HG03432 (cell line): ENCODE results near the gene GABRP.

Source experiments
- ATAC-seq: cut with Tn5 transposase; IDR thresholded peaks from one replicate; pipeline ENCODE4 v1.9.1; 2021; ENCODE audit warnings: mild to moderate bottlenecking, moderate library complexity; ENCODE audit not compliant: unreplicated experiment

The GABRP gene

DNA sequence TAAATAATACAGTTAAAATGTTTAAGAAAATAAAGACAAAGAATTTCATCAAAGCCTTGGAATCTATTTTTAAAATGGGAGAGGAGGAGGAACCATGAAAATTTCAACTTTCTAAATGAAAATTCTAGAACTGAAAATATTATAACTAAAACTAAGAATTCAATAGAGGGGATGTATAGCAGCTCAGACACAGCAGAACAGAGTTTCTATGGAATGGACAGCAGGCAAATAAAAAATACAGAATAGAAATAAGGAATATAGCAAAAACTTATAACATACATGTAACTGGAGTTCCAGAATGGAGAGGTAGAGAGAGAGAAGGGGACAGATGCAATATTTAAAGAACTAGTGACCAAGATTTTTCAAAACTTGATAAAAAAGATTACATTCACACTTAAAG, 76.9 kb downstream of the GABRP start:
- no peak for ATAC-seq

DNA sequence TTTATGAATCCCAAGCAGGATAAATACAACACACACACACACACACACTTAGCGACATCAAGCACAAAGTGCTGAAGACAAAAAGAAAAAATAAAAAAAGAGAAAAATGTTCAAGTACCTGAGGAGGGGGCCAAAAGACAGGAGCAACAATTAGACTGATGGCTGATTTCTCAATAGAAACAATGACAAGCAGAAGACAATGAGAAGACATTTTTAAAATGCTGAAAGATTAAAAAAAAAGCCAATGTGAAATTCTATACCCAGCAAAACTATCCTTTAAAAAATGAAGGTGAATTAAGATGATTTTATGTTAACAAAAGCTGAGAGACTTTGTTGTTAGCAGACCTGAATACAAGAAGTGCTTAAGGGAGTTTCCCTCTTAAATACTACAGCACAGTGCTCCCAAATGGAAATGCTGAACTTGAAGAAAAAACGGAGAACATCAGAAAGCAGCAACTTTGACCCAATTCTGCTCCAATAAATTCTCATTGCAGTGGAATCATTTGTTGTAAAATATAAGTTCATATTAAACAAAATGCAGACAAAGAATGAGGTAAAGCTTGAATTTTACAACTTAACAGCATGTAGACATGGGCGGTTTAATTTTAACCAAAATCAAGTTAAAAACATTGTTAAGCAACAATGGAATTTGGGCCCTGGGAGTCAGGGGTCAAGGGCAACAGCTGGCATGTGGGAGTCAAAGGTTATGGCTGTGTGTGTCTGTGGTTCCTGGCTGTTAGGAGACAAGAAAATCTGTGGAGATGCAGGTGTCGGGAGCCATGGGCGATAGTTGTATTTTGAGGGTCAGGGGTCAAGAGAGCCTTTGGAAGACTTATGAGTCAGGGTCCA, 77.5 kb downstream of the GABRP start:
- ATAC-seq: no peak

DNA sequence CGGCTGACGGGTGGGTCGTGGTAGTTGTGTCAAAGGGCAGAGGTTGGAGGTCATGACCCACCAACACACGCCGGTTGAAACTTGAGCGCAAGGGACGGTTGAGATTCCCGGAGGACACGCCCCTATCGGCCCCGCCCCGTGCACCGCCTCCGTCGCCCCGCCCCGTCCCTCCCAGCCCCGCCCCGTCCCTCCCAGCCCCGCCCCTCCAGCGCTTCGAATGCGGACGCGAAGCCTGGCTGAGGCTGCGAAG, 78.1 kb downstream of the GABRP start:
- no peak for ATAC-seq

DNA sequence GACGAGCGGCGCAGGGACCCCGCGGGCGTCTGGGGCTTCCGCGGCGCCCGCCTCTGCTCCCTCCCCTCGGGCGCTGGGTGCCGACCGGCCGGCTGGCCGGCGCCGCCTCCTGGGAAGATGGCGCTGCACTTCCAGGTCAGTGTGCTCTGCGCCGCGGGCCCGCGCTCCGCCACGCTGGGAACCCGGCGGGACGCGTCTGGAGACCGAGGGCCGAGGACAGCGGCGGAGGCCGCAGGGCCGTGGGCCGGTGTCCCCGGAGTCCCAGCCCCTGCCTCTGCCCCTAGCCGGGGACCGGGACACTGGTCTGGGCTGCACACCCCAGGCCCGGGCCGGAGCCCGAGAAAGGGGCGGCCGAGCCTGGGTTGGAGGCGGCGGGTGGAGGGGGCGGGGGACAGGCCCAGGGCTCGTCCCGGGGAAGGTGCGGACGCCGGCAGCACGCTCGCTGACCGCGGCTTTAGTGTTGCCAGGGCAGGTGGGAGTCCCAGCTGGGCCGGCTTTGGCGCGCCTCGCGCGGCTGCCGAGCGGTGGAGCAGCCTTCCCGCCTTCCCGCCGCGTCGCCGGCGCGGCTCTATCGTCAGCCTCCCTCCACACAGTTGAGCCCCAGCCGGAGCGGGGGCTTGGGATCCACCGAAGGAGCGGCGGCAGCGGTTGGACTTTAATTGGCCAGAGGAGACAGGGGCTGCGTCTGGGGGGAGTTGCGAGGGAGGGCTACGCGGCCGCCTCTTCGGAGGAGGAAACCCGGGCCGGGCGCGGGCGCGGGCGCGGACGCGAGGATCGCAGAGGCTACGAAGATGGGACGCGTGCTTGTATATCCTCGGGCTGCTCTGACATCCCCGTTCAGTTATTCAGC, 78.6 kb downstream of the GABRP start, which contains the start of gene RANBP17:
Gene RANBP17, plus strand, starts transcription at position 102 of the 850 bp plus-strand sequence.
- ATAC-seq: no peak

DNA sequence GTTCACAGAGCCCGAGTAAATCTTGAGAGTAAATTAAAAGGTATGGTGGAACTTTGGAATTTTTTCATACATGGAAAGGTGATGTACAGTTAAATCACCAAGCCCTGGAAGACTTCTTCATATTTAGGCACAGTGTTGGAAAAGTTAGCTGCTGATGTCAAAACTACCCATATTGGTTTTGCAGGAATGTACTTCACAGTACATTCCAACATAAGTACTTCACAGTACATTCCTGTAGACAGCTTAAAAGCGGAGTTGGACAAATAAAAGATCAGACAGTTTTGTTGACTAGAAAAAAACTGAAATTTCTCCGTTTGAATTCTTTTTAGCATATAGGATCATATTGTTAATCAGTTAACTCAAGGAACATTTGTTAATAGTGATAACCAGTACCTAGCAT, 80.1 kb downstream of the GABRP start:
- no peak for ATAC-seq
